ENCODE measurements around the gene DHRSX. TPM values are rescaled to one million over a fixed set of nuclear protein-coding genes. Genes with fewer than 3 reads are reported as not detected.
"Not testable (repeated sequence)": the region's sequence is repeated elsewhere in the genome, so short reads cannot be mapped to it uniquely, and the experiment has no call there.

The DHRSX gene
- total RNA-seq, 2 donors from 2014 or later, result 21.0 to 34.0 TPM

- DNase-seq (peak; percentile 51), ATAC-seq (peak; percentile 64 to 76)
- intact Hi-C loops (cut with DNase I), result no loop called here
Observed at GRCh38 chrX:2484721-2485648, 15.8 kb downstream of the DHRSX start.

- ATAC-seq (peak; percentile 25 to 54), DNase-seq (no peak)
- intact Hi-C loops (cut with DNase I), result no loop called here
Observed at GRCh38 chrX:2484256-2484655, 16.5 kb downstream of the DHRSX start.

GRCh38 chrX:2483398-2484060 is 17.2 kb downstream of the DHRSX start:
- DNase-seq, result no peak
- ATAC-seq, result no peak
- intact Hi-C loops (cut with DNase I), result no loop called here

GRCh38 chrX:2481597-2481996 is 19.2 kb downstream of the DHRSX start:
- ATAC-seq, result peak in 1 of 2 donors; percentile 28
- intact Hi-C loops (cut with DNase I); DNase-seq: not testable (repeated sequence)

DNA sequence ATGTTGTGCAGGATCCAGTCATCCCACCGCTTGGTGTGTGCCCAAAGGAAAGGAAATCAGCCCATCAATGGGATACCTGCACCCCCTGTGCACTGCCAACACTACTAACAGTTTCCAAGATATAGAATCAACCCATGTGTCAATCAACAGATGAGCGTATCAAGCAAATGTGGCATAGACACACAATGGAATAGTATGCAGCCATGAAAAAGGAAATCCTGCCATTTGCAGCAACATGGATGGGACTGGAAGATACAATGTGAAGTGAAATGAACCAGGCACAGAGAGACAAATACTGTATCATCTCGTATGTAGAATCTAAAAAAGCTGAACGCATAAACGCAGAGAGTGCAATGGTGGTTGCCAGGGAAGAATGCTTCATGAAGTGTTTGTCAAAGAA is 20.8 kb downstream of the DHRSX start:
- intact Hi-C loops (cut with DNase I); ATAC-seq; DNase-seq: not testable (repeated sequence)

DNA sequence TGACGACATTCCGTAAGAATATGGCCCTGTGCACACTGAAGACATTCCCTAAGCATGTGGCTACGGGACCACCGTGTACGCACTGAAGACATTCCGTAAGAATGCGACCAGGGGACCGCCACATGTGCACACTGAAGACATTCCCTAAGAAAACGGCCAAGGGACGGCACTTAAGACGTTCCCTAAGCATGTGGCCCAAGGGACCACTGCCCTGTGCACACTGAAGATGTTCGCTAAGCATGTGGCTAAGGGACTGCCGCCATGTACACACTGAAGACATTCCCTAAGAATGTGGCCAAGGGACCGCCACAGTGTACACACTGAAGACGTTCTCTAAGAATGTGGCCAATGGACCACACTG is 21.4 kb downstream of the DHRSX start:
- no peak for DNase-seq
- intact Hi-C loops (cut with DNase I), result no loop called here
- ATAC-seq, result no peak

- ATAC-seq (no peak), DNase-seq (no peak)
- intact Hi-C loops (cut with DNase I), result no loop called here
Observed at GRCh38 chrX:2478546-2479419, 22.0 kb downstream of the DHRSX start.

DNA sequence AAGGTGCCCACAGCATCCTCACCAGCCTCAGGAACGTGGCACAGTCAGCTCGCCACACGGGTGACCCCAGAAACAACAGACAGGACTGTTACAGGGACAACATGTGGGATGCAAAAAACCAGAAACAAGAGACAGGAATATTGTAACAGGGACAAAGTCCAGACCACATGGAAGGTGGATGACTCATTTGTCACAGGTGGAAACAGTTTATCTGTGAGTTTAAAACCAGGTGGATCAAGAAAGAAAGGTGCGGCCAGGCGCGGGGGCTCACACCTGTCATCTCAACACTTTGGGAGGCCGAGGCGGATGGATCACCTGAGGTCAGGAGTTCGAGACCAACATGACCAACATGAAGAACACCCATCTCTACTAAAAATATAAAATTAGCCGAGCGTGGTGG is 23.5 kb downstream of the DHRSX start:
- intact Hi-C loops (cut with DNase I); DNase-seq; ATAC-seq: not testable (repeated sequence)

DNA sequence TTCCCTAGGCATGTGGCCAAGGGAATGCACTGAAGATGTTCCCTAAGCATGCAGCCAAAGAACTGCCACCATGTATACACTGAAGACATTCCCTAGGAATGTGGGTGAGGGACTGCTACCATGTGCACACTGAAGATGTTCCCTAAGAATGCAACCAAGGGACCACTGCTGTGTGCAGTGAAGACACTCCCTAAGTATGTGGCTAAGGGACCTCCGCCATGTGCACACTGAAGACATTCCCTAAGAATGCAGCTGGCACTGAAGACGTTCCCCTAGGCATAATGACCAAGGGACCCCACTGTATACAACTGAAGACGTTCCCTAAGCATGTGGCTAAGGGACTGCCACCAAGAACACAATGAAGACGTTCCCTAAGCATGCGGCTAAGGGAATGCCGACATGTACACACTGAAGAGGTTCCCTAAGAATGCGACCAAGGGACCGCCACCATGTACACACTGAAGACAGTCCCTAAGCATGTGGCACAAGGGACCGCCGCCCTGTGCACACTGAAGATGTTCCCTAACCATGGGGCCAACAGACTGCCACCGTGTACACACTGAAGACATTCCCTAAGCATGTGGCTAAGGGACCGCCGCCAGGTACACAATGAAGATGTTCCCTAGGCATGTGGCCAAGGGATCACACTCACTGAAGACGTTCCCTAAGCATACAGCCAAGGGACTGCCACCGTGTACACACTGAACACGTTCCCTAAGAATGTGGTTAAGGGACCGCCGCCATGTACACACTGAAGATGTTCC is 25.6 kb downstream of the DHRSX start:
- intact Hi-C loops (cut with DNase I), result no loop called here
- DNase-seq (no peak), ATAC-seq (no peak)

- no peak for DNase-seq
- ATAC-seq, result no peak
- intact Hi-C loops (cut with DNase I), result no loop called here
Observed at GRCh38 chrX:2474280-2474962, 26.4 kb downstream of the DHRSX start.

DNA sequence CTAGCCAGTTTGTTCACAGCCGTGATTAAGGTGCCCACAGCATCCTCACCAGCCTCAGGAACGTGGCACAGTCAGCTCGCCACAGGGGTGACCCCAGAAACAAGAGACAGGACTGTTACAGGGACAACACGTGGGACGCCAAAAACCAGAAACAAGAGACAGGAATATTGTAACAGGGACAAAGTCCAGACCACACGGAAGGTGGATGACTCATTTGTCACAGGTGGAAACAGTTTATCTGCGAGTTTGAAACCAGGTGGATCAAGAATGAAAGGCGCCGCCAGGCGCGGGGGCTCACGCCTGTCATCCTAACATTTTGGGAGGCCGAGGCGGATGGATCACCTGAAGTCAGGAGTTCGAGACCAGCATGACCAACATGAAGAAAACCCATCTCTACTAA is 27.7 kb downstream of the DHRSX start:
- intact Hi-C loops (cut with DNase I); ATAC-seq; DNase-seq: not testable (repeated sequence)

- intact Hi-C loops (cut with DNase I), result no loop called here
- ATAC-seq (no peak), DNase-seq (no peak)
Observed at GRCh38 chrX:2471641-2472040, 29.1 kb downstream of the DHRSX start.

DNA sequence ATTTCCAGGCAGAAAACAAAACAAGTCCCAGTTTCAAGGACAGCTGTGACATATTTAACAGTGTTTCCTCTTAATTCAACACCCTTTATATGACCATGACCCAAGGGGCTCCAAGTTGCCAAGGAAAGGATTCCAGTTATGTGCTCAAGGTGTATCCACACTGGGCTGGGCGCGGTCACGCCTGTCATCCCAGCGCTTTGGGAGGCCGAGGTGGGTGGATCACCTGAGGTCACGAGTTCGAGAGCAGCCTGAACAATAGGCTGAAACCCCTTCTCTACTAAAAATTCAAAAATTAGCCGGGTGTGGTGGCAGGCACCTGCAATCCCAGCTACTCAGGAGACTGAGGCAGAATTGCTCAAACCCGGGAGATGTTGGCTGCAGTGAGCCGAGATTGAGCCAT is 29.6 kb downstream of the DHRSX start:
- ATAC-seq; intact Hi-C loops (cut with DNase I); DNase-seq: not testable (repeated sequence)

- DNase-seq; ATAC-seq; intact Hi-C loops (cut with DNase I): not testable (repeated sequence)
Observed at GRCh38 chrX:2469852-2470251, 30.9 kb downstream of the DHRSX start.

GRCh38 chrX:2469196-2469685 is 31.5 kb downstream of the DHRSX start:
- DNase-seq (no peak), ATAC-seq (no peak)
- intact Hi-C loops (cut with DNase I), result no loop called here

DNA sequence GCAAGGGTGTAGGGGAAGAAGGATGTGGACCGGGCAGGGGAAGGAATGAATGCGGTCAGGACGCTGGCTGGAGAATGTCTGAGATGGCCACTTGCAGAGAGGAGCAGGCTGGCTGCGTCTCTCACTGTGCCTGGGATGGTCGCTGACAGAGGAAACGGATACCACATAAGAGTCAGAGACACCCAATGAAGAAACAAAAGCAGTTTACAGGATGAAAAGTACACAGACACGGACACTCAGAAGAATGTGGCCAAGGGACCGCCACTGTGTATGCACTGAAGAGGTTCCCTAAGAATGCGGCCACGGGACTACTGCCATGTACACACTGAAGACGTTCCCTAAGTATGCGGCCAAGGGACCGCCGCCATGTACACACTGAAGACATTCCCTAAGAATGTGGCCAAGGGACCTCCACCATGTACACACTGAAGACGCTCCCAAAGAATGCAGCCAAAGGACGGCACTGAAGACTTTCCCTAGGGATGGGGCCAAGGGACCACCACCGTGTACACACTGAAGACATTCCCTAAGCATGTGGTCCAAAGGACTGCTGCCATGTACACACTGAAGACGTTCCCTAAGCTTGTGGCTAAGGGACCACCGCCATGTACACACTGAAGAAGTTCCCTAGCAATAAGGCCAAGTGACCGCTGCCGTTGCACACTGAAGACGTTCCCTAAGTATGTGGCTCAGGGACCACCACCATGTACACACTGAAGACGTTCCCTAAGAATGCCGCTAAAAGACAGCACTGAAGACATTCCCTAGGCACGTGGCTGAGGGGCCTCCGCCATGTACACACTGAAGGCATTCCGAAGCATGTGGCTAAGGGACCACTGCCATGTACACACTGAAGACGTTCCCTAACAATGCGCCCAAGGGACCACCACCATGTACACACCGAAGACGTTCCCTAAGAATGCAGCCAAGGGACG is 32.2 kb downstream of the DHRSX start:
- intact Hi-C loops (cut with DNase I), result no loop called here
- no peak for ATAC-seq
- no peak for DNase-seq

Measured in left cardiac atrium (tissue), 4 donors.